ENCODE measurements around the gene RPL39. TPM values are rescaled to one million over a fixed set of nuclear protein-coding genes. Genes with fewer than 3 reads are reported as not detected.

Gene RPL39
- total RNA-seq, 1 experiment from 2014 or later: 2,054 TPM

DNA sequence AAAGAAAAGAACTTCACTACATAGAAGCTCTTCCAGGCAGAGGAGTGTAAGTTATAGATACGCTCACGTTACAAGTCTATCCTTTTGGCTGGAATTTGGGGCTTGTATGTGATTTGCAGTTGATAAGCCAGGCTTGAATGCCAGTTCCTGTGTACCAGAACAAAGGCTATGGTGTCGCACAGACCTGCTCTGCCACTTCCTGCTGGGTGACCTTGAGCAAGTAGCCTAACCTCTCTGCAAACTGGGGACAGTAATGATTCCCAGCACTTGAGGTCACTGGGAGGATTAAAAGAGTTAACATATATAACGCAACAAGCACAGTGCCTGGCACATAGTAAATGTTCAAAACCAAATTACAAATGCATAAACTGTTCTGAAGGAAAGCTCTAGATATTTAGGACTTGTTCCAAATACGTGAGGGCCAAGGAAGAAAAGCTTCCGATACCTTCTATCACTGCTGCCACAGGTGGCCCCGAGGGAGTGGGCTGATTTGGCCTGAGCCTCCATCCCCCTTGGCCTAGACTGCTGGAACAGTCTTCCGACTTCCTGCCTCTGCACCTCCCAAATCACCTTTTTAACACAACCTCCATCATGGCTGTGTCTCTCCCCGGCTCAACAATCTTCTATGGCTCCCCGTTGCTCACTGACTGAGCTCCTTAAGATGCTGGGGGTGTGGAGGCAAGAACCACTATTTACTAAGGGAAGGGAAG is 34.3 kb downstream of the RPL39 start:
- no peak overlapping the region for H3K27ac ChIP-seq (ENCODE audit: insufficient read length, low read depth, low read length)

More for the DNA sequence above, 34.3 kb downstream of the RPL39 start:
- Histone ChIP-seq H2AK5ac (ENCODE audit: insufficient read length, low read length) (no peak overlapping the region), H4K5ac (ENCODE audit: insufficient read length, low read depth, low read length) (no peak overlapping the region), H4K8ac (replicated peaks; ENCODE audit: insufficient read length, low read depth, low read length) (no peak overlapping the region), H3K27me3 (ENCODE audit: insufficient read depth, low read length) (no peaks in the 10 kb centered on the region; the same call in 1 of the 2 replicates), H2BK12ac (ENCODE audit: insufficient read length, low read depth, low read length) (no peak overlapping the region), H3K23me2 (ENCODE audit: insufficient read length, low read depth, low read length, poor library complexity, severe bottlenecking) (peaks cover 2% of the 10 kb centered on the region), H3K4me2 (ENCODE audit: insufficient read depth, insufficient read length, low read length) (peak overlapping the region; percentile 48), H3K79me1 (ENCODE audit: insufficient read depth, low read depth, low read length, poor library complexity, severe bottlenecking) (no peaks in the 10 kb centered on the region), H2BK5ac (ENCODE audit: insufficient read length, low read length) (no peak overlapping the region), H2AFZ (ENCODE audit: low read length) (no peak overlapping the region), H3T11ph (ENCODE audit: low read length) (no peak overlapping the region), H3K4ac (ENCODE audit: low read depth, low read length) (no peak overlapping the region), H3K9me3 (ENCODE audit: control insufficient read depth, low read depth, low read length) (peaks cover 24% of the 10 kb centered on the region), H3K18ac (ENCODE audit: insufficient read length, low read depth, low read length) (no peak overlapping the region), H3K23ac (ENCODE audit: insufficient read length, low read depth, low read length) (no peak overlapping the region), H2BK20ac (ENCODE audit: low read depth, low read length, poor library complexity, severe bottlenecking) (no peak overlapping the region), H4K91ac (ENCODE audit: insufficient read length, low read depth, low read length) (no peak overlapping the region), H3K56ac (ENCODE audit: insufficient read length, low read depth, low read length) (no peak overlapping the region), H3K9ac (ENCODE audit: extremely low read depth, insufficient read length, low read length) (no peak overlapping the region), H3K79me2 (ENCODE audit: insufficient read depth, low read length) (no peaks in the 10 kb centered on the region), H4K20me1 (ENCODE audit: control insufficient read depth, insufficient read depth, insufficient read length) (no peaks in the 10 kb centered on the region), H2BK120ac (ENCODE audit: low read depth, low read length, poor library complexity, severe bottlenecking) (no peak overlapping the region), H3K14ac (ENCODE audit: insufficient read depth, low read length) (no peak overlapping the region), H3K4me1 (ENCODE audit: insufficient read depth, low read length) (peaks cover 4% of the 10 kb centered on the region; the same call in 1 of the 2 replicates), H2BK15ac (ENCODE audit: low read depth, low read length) (no peak overlapping the region)
- H3K36me3 Mint-ChIP-seq (ENCODE audit: insufficient read depth in 1 of 3, low read depth in 3 of 3): no peaks in the 10 kb centered on the region; a peak in 3 of 7 replicates
- WGBS (ENCODE audit: extremely low coverage, insufficient read length, low lambda C conversion rate): no CpG with 5 or more reads among the region's 10 CpGs
- peak overlapping the region; percentile 82 to 98 (median 92); a peak in 6 of 7 replicates for H3K27ac Mint-ChIP-seq
- H3K9me3 Mint-ChIP-seq: peaks cover 59 to 68% of the 10 kb centered on the region in 2 experiments
- H3K4me1 Mint-ChIP-seq: peaks cover 26 to 27% of the 10 kb centered on the region in 2 experiments
- peak; percentile 36 for DNase-seq
- peak overlapping the region; percentile 77 to 89 for H3K4me3 Mint-ChIP-seq
- TF ChIP-seq, protein P1, sequence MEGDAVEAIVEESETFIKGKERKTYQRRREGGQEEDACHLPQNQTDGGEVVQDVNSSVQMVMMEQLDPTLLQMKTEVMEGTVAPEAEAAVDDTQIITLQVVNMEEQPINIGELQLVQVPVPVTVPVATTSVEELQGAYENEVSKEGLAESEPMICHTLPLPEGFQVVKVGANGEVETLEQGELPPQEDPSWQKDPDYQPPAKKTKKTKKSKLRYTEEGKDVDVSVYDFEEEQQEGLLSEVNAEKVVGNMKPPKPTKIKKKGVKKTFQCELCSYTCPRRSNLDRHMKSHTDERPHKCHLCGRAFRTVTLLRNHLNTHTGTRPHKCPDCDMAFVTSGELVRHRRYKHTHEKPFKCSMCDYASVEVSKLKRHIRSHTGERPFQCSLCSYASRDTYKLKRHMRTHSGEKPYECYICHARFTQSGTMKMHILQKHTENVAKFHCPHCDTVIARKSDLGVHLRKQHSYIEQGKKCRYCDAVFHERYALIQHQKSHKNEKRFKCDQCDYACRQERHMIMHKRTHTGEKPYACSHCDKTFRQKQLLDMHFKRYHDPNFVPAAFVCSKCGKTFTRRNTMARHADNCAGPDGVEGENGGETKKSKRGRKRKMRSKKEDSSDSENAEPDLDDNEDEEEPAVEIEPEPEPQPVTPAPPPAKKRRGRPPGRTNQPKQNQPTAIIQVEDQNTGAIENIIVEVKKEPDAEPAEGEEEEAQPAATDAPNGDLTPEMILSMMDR (conservative IDR thresholded peaks at IDR 0.05): no peak
- H3K27me3 Mint-ChIP-seq (ENCODE audit: low read depth): peaks cover 26% of the 10 kb centered on the region

Data from H9 (cell line).